GM19035 (cell line): ENCODE measurements around the gene CA9.

ENCODE experiments used
- ATAC-seq: cut with Tn5 transposase; IDR thresholded peaks from one replicate; pipeline ENCODE4 v1.9.1; 2021; ENCODE audit not compliant: unreplicated experiment

The CA9 gene

GRCh38 chr9:35714123-35714522 is 40.4 kb downstream of the CA9 start:
- ATAC-seq, result no peak

GRCh38 chr9:35714579-35715252 is 41.0 kb downstream of the CA9 start:
- no peak for ATAC-seq

GRCh38 chr9:35716230-35716629 is 42.5 kb downstream of the CA9 start:
- ATAC-seq, result no peak

GRCh38 chr9:35717132-35717870 is 43.6 kb downstream of the CA9 start:
- ATAC-seq, result no peak

DNA sequence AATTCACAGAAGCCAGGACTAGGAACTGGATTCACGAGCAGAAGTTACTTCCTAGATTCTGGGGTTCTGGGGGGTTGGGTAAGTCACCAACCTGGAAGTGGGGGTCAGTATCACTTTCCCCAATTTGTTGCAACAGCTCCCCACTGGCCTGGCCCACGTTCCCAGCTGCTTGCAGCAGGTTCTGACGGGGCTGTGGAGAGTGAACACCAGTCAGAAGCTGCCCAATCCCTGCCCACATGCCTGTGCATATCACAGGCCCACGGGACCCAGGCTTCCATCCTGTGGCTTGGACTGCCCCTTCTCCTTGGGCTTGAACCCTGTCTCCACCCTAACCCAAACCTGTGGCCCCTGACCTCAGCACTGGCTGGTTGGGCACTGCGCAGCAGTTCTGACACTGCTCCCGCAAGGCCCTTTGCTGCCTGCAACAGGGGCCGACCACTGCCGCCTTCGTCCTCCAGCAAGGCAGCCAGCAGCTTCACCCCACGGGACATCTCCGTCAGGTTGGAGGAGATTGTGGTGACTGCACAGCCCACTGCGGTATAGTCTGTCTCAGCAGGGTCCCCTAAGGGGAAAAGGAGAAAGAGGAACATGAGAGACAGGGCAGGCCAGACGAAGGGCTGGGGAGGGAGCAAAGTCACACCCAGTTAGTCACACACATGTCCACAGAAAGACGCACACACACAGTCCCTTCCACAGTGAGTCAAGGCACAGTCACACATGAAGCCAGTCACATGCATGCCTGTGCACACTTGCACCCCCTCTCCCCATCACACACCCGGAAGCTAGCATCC is 45.2 kb downstream of the CA9 start:
- ATAC-seq, result no peak

GRCh38 chr9:35719546-35719945 is 45.8 kb downstream of the CA9 start:
- no peak for ATAC-seq

- no peak for ATAC-seq
These were observed 49.7 kb downstream of the CA9 start for GRCh38 chr9:35723426-35723825.

DNA sequence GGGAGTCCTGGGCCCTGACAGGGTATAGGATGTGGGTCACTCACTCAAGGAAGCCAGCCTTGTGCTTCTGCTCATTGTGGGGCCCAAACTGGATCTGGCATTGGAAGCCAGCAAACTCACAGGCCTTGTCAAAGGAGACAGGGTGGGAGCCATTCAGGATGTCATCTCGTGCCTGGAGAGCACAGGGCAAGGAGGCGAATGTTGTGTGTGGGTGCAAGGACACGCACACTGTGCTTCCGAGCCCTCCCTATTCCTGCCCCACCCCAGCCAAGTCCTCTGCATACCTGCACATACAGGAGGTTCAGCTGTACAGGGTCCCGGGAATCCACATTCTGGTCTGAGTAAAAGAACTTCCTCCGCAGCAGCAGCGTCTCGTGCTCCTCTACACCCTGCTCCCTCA is 50.2 kb downstream of the CA9 start:
- ATAC-seq, result no peak

- no peak for ATAC-seq
These were observed 51.6 kb downstream of the CA9 start for GRCh38 chr9:35725362-35725761.

DNA sequence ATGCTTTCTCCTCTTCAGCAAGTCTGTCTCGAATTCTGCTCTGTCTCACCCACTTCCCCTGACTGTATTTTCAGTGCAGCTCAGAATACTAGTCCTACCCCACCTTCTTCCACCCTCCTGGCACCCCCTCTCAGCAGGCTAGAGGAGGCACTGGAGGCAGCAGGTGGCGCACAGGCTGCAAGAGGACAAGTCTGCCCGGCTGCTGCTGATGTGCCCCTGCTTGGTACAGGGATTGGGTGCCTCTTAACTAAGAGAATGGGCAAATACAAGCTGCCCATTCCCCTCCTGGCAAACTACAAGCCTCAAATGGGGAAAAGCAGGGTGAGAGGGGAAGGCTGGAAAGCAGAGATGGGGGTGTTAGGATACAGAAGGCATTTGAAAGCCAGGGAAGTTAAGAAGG is 53.2 kb downstream of the CA9 start:
- ATAC-seq, result no peak

DNA sequence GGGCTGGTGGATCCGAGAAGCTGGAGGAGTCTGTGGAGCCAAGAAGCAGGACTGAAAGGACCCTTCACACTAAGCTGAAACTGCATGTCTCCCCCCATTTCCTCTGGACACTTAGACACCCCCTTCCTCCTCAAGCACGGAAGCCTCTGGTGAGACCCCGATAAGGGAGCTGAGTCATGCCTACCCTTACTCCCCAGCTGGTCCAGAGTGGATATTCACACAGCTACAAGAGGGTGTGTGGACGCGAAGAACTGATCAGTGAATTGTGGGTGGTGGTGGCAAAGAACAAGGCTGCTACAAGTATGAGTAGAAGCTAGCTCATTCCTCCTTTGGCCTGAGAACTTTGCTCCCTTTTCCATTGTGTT is 53.9 kb downstream of the CA9 start:
- no peak for ATAC-seq

GRCh38 chr9:35728041-35728971 is 54.6 kb downstream of the CA9 start:
- no peak for ATAC-seq

DNA sequence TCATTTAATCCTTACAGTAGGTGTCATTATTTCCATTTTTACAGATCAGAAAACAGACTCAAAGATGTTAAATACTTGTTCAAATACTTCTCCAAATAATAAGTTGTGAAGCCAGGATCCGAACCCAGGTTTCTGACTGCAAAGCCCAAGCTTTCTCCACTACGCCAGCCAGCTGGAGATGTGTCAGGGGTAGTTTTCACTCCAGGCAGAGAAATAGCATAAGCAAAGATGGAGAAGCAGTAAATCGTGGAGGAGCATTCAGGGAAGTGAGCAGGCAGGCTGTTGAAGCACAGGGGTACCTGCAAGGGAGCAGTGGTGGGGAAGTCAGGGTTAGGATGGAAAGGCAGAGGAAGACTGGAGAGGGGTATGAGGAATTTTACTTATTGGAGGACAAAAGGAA is 55.4 kb downstream of the CA9 start:
- ATAC-seq, result no peak

- ATAC-seq, result no peak
These were observed 56.2 kb downstream of the CA9 start for GRCh38 chr9:35729700-35730485.

- no peak for ATAC-seq
These were observed 56.7 kb downstream of the CA9 start for GRCh38 chr9:35730486-35730854.
